Nucleus accumbens (tissue), 56 donors: ENCODE results near the gene PIAS2.
"Not testable (repeated sequence)": the region's sequence is repeated elsewhere in the genome, so short reads cannot be mapped to it uniquely, and the experiment has no call there.

Experiments used
- DNase-seq, 56 donors: peaks; one replicate each; lab custom pipeline; 2025; lab: John Stamatoyannopoulos, UW

The PIAS2 gene

GRCh38 chr18:46909497-46909896 lies 7.8 kb downstream of the PIAS2 start:
- no peak for DNase-seq

- DNase-seq: no peak
These were observed 13.9 kb downstream of the PIAS2 start for GRCh38 chr18:46903406-46903805.

- no peak for DNase-seq
These were observed 17.9 kb downstream of the PIAS2 start for GRCh38 chr18:46899274-46899948.

- no peak for DNase-seq
These were observed 23.2 kb downstream of the PIAS2 start for GRCh38 chr18:46894124-46894523.

- no peak for DNase-seq
These were observed 23.9 kb downstream of the PIAS2 start for GRCh38 chr18:46893360-46893759.

- DNase-seq: no peak
These were observed 24.5 kb downstream of the PIAS2 start for GRCh38 chr18:46892842-46893241.

- no peak for DNase-seq
These were observed 25.5 kb downstream of the PIAS2 start for GRCh38 chr18:46891742-46892214.

GRCh38 chr18:46888965-46889364 lies 28.3 kb downstream of the PIAS2 start:
- no peak for DNase-seq

- DNase-seq: no peak
These were observed 30.4 kb downstream of the PIAS2 start for GRCh38 chr18:46886893-46887292.

GRCh38 chr18:46883180-46883579 lies 34.1 kb downstream of the PIAS2 start:
- DNase-seq: no peak

GRCh38 chr18:46877329-46877987 lies 39.8 kb downstream of the PIAS2 start:
- no peak for DNase-seq

- DNase-seq: no peak
These were observed 49.0 kb downstream of the PIAS2 start for GRCh38 chr18:46868169-46868921.

GRCh38 chr18:46867367-46868143 lies 49.8 kb downstream of the PIAS2 start:
- no peak for DNase-seq

- DNase-seq: no peak
These were observed 50.8 kb downstream of the PIAS2 start for GRCh38 chr18:46866523-46866922.

GRCh38 chr18:46865245-46865644 lies 52.1 kb downstream of the PIAS2 start:
- not testable (repeated sequence) for DNase-seq

- no peak for DNase-seq
These were observed 57.5 kb downstream of the PIAS2 start for GRCh38 chr18:46859855-46860254.

- no peak for DNase-seq
These were observed 59.0 kb downstream of the PIAS2 start for GRCh38 chr18:46858290-46858689.

GRCh38 chr18:46856973-46857372 lies 60.3 kb downstream of the PIAS2 start:
- peak in 1 of 56 donors; percentile 0 for DNase-seq

GRCh38 chr18:46849007-46849406 lies 68.3 kb downstream of the PIAS2 start:
- DNase-seq: no peak

- DNase-seq: no peak
These were observed 73.9 kb downstream of the PIAS2 start for GRCh38 chr18:46843372-46843771.

GRCh38 chr18:46842583-46842982 lies 74.7 kb downstream of the PIAS2 start:
- DNase-seq: no peak
